HepG2 (cell line): ENCODE data around the gene ATF7IP. TPM values are rescaled to one million over a fixed set of nuclear protein-coding genes. Genes with fewer than 3 reads are reported as not detected.

Source experiments
- CEBPG ChIP-seq: IDR thresholded peaks from 2 replicates; pipeline ENCODE4 v1.6.1; 2016
- CREB1 ChIP-seq, 2 experiments: fragments of 450-650 bp in 1 of 2; IDR thresholded peaks; 2 replicates each; pipeline ENCODE4 v1.6.1; 2016 to 2017; ENCODE audit warnings: control low read depth in 1 of 2, mild to moderate bottlenecking in 1 of 2, missing compliant biosample characterization in 1 of 2, missing genetic modification characterization in 1 of 2
- DMAP1 ChIP-seq: IDR thresholded peaks from 2 replicates; pipeline ENCODE4 v1.6.1; 2016
- DNMT3B ChIP-seq: conservative IDR thresholded peaks from 2 replicates; pipeline ENCODE4 v1.6.1; 2016; ENCODE audit warnings: missing biosample characterization, control low read depth
- HNF4G ChIP-seq, 2 experiments: sonication (generic) in 1 of 2; formaldehyde crosslinking in 1 of 2; IDR thresholded peaks; 2 replicates each; pipeline versions ENCODE4 v1.4.0 to v1.6.1; 2011 to 2020; ENCODE audit warnings: borderline replicate concordance in 2 of 2, low read depth in 2 of 2, mild to moderate bottlenecking in 2 of 2, low read length in 1 of 2, missing genetic modification reagents in 1 of 2, moderate library complexity in 1 of 2
- KDM5A ChIP-seq: fragments of 200-600 bp; sonication (generic); IDR thresholded peaks from 2 replicates; pipeline ENCODE4 v1.7.0; 2018; ENCODE audit warnings: antibody characterized with exemption, mild to moderate bottlenecking, low read length, borderline replicate concordance
- PHF20 ChIP-seq: sonication (generic); formaldehyde crosslinking; IDR thresholded peaks from 2 replicates; pipeline ENCODE4 v1.5.0; 2020; ENCODE audit warnings: mild to moderate bottlenecking, missing genetic modification reagents
- TBX2 ChIP-seq: sonication (generic); formaldehyde crosslinking; IDR thresholded peaks from 2 replicates; pipeline ENCODE4 v1.5.0; 2020; ENCODE audit warnings: missing genetic modification reagents, mild to moderate bottlenecking, borderline replicate concordance
- TGIF2 ChIP-seq: IDR thresholded peaks from 2 replicates; pipeline ENCODE4 v1.6.1; 2016; ENCODE audit warnings: control low read depth, missing compliant biosample characterization
- YY1 ChIP-seq: IDR thresholded peaks from 2 replicates; pipeline ENCODE4 v1.6.1; 2011; ENCODE audit warnings: low read length, low read depth, moderate library complexity, mild to moderate bottlenecking; ENCODE audit not compliant: insufficient read depth, insufficient replicate concordance
- ZNF256 ChIP-seq: sonication (generic); formaldehyde crosslinking; conservative IDR thresholded peaks from 2 replicates; pipeline ENCODE4 v1.4.0; 2020; ENCODE audit warnings: missing genetic modification reagents
- ZNF317 ChIP-seq: sonication (generic); formaldehyde crosslinking; IDR thresholded peaks from 2 replicates; pipeline ENCODE4 v1.5.0; 2020; ENCODE audit warnings: mild to moderate bottlenecking, missing genetic modification reagents
- ZNF33A ChIP-seq: sonication (generic); formaldehyde crosslinking; IDR thresholded peaks from 2 replicates; pipeline ENCODE4 v1.5.1; 2020; ENCODE audit warnings: missing genetic modification reagents, mild to moderate bottlenecking, moderate library complexity, borderline replicate concordance
- ZNF644 ChIP-seq: IDR thresholded peaks from 2 replicates; pipeline ENCODE4 v1.6.1; 2016; ENCODE audit warnings: low read depth
- ZNF709 ChIP-seq: sonication (generic); formaldehyde crosslinking; IDR thresholded peaks from 2 replicates; pipeline ENCODE4 v1.5.0; 2020; ENCODE audit warnings: mild to moderate bottlenecking, missing genetic modification reagents
- polyA plus RNA-seq, 8 experiments: library from polyadenylated mRNA; depleted of rRNA in 3 of 8; stranded (reverse) in 7 of 8; unstranded in 1 of 8; fragments of >200 nt; fragmentation: Illumina TruSeq in 4 of 8; extraction: Trizol in 4 of 8; gene quantifications; 2 replicates each; pipeline versions ENCODE4 v1.2.1 to v1.2.3, GENCODE V29; 2011 to 2016; ENCODE audit warnings: low read depth in 4 of 8, missing spikeins in 1 of 8, mixed read lengths in 1 of 8; ENCODE audit not compliant: insufficient read depth in 1 of 8
- total RNA-seq, 5 experiments: library from RNA; depleted of rRNA; stranded (reverse); fragments of >200 nt; fragmentation: Illumina TruSeq; extraction: Trizol; gene quantifications; 2 replicates each; pipeline ENCODE4 v1.2.3, GENCODE V29; 2016; ENCODE audit warnings: low read depth in 1 of 5
- TF ChIP-seq, protein P1 (sequence below): sonication (generic); formaldehyde crosslinking; IDR thresholded peaks from 2 replicates; pipeline ENCODE4 v1.9.0; 2021; ENCODE audit warnings: missing genetic modification reagents, borderline replicate concordance
- TF ChIP-seq, protein P2 (sequence below): sonication (generic); formaldehyde crosslinking; IDR thresholded peaks from 2 replicates; pipeline ENCODE4 v1.5.0; 2020; ENCODE audit warnings: mild to moderate bottlenecking, missing genetic modification reagents
- TF ChIP-seq, protein P3 (sequence below): sonication (generic); formaldehyde crosslinking; IDR thresholded peaks from 2 replicates; pipeline ENCODE4 v1.4.0; 2020; ENCODE audit warnings: missing genetic modification reagents, borderline replicate concordance
- TF ChIP-seq, protein P4 (sequence below), 2 experiments: sonication (generic) in 1 of 2; formaldehyde crosslinking in 1 of 2; IDR thresholded peaks; 2 replicates each; pipeline versions ENCODE4 v1.4.0 to v1.6.1; 2018 to 2020; ENCODE audit warnings: missing genetic modification reagents in 2 of 2, borderline replicate concordance in 1 of 2, low read depth in 1 of 2, mild to moderate bottlenecking in 1 of 2, missing biosample characterization in 1 of 2
- TF ChIP-seq, protein P5 (sequence below): IDR thresholded peaks from 2 replicates; pipeline ENCODE4 v1.6.1; 2016; ENCODE audit warnings: missing genetic modification reagents, missing compliant biosample characterization

The ATF7IP gene
- total and polyA plus RNA-seq, 2 of the 13 experiments (the other 11 are each of a cell fraction or from before 2014, with no cell fraction given), result 1.8 to 11.8 TPM

GRCh38 chr12:14384783-14385638 is 19.5 kb downstream of the ATF7IP start (continued):
- 0 out of 2 replicates have a peak, but pooled peaks have one; percentile 12 for TF ChIP-seq ZNF644 (CRISPR knock-in tag)
- no peak for TF ChIP-seq DNMT3B
- TF ChIP-seq KDM5A, result peak; percentile 32; the same call in 1 of the 2 replicates
- TF ChIP-seq ZNF256 (CRISPR knock-in tag), result 0 out of 2 replicates have a peak, but pooled peaks have one; percentile 40
- TF ChIP-seq PHF20 (CRISPR knock-in tag), result 0 out of 2 replicates have a peak, but pooled peaks have one; percentile 37
- peak; percentile 24; the same call in 1 of the 2 replicates for TF ChIP-seq TGIF2 (CRISPR knock-in tag)
- peak; percentile 59 for TF ChIP-seq DMAP1 (CRISPR knock-in tag)
- TF ChIP-seq, protein P1, sequence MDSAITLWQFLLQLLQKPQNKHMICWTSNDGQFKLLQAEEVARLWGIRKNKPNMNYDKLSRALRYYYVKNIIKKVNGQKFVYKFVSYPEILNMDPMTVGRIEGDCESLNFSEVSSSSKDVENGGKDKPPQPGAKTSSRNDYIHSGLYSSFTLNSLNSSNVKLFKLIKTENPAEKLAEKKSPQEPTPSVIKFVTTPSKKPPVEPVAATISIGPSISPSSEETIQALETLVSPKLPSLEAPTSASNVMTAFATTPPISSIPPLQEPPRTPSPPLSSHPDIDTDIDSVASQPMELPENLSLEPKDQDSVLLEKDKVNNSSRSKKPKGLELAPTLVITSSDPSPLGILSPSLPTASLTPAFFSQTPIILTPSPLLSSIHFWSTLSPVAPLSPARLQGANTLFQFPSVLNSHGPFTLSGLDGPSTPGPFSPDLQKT (CRISPR knock-in tag), result no peak
- TF ChIP-seq, protein P2, sequence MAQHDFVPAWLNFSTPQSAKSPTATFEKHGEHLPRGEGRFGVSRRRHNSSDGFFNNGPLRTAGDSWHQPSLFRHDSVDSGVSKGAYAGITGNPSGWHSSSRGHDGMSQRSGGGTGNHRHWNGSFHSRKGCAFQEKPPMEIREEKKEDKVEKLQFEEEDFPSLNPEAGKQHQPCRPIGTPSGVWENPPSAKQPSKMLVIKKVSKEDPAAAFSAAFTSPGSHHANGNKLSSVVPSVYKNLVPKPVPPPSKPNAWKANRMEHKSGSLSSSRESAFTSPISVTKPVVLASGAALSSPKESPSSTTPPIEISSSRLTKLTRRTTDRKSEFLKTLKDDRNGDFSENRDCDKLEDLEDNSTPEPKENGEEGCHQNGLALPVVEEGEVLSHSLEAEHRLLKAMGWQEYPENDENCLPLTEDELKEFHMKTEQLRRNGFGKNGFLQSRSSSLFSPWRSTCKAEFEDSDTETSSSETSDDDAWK, result no peak
- TF ChIP-seq, protein P3, sequence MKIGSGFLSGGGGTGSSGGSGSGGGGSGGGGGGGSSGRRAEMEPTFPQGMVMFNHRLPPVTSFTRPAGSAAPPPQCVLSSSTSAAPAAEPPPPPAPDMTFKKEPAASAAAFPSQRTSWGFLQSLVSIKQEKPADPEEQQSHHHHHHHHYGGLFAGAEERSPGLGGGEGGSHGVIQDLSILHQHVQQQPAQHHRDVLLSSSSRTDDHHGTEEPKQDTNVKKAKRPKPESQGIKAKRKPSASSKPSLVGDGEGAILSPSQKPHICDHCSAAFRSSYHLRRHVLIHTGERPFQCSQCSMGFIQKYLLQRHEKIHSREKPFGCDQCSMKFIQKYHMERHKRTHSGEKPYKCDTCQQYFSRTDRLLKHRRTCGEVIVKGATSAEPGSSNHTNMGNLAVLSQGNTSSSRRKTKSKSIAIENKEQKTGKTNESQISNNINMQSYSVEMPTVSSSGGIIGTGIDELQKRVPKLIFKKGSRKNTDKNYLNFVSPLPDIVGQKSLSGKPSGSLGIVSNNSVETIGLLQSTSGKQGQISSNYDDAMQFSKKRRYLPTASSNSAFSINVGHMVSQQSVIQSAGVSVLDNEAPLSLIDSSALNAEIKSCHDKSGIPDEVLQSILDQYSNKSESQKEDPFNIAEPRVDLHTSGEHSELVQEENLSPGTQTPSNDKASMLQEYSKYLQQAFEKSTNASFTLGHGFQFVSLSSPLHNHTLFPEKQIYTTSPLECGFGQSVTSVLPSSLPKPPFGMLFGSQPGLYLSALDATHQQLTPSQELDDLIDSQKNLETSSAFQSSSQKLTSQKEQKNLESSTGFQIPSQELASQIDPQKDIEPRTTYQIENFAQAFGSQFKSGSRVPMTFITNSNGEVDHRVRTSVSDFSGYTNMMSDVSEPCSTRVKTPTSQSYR, result peak; percentile 36; the same call in 1 of the 2 replicates
- peak; percentile 90 for TF ChIP-seq YY1
- TF ChIP-seq CEBPG (CRISPR knock-in tag), result peak; percentile 43; the same call in 1 of the 2 replicates
- TF ChIP-seq CREB1 (IDR thresholded peaks at IDR 0.05), result no peak
- peak; percentile 61; the same call in 1 of the 2 replicates for TF ChIP-seq CREB1 (CRISPR knock-in tag; IDR thresholded peaks at IDR 0.05)
- TF ChIP-seq TBX2 (CRISPR knock-in tag), result 0 out of 2 replicates have a peak, but pooled peaks have one; percentile 34
- TF ChIP-seq ZNF317 (CRISPR knock-in tag), result no peak
- TF ChIP-seq, protein P4, sequence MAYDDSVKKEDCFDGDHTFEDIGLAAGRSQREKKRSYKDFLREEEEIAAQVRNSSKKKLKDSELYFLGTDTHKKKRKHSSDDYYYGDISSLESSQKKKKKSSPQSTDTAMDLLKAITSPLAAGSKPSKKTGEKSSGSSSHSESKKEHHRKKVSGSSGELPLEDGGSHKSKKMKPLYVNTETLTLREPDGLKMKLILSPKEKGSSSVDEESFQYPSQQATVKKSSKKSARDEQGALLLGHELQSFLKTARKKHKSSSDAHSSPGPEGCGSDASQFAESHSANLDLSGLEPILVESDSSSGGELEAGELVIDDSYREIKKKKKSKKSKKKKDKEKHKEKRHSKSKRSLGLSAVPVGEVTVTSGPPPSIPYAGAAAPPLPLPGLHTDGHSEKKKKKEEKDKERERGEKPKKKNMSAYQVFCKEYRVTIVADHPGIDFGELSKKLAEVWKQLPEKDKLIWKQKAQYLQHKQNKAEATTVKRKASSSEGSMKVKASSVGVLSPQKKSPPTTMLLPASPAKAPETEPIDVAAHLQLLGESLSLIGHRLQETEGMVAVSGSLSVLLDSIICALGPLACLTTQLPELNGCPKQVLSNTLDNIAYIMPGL (CRISPR knock-in tag; IDR thresholded peaks at IDR 0.05; ENCODE audit: borderline replicate concordance in 1 of 2, low read depth in 1 of 2), result 0 out of 4 replicates have a peak, but pooled peaks have one; percentile 26 to 38
- no peak for TF ChIP-seq ZNF33A
- no peak for TF ChIP-seq ZNF709 (CRISPR knock-in tag)
- TF ChIP-seq, protein P5, sequence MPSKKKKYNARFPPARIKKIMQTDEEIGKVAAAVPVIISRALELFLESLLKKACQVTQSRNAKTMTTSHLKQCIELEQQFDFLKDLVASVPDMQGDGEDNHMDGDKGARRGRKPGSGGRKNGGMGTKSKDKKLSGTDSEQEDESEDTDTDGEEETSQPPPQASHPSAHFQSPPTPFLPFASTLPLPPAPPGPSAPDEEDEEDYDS, result peak; percentile 22; the same call in 1 of the 2 replicates
- peak; percentile 70; the same call in 1 of the 2 replicates for TF ChIP-seq HNF4G (IDR thresholded peaks at IDR 0.05; ENCODE audit: borderline replicate concordance, low read depth, low read length)
- no peak for TF ChIP-seq HNF4G (CRISPR knock-in tag; IDR thresholded peaks at IDR 0.05; ENCODE audit: borderline replicate concordance, low read depth)
